SK-N-SH (cell line): Measurements from ENCODE around the gene C19orf12. TPM values are rescaled to one million over a fixed set of nuclear protein-coding genes. Genes with fewer than 3 reads are reported as not detected.

Experiments
- CTCF ChIA-PET: fragments of 300-600, 350-600 bp; formaldehyde crosslinking; extraction: SDS; loops from one replicate; lab custom pipeline; 2021; lab: Yijun Ruan, JAX
- POLR2A ChIA-PET: fragments of 350-600 bp; sonication (Branson Sonifier 250); formaldehyde crosslinking; extraction: SDS; loops from one replicate; lab custom pipeline; 2020; ENCODE audit warnings: antibody characterized with exemption, inconsistent platforms; lab: Yijun Ruan, JAX
- DNase-seq: peaks from one replicate; pipeline ENCODE4 v3.0.0; 2012
- H2AFZ ChIP-seq: fragments of 200-600 bp; sonication (generic); 2 replicates; pipeline ENCODE4 v1.8.1; 2016; ENCODE audit warnings: antibody characterized with exemption, mild to moderate bottlenecking, low read depth
- H3F3A ChIP-seq: fragments of 200-600 bp; sonication (generic); replicated peaks from 2 replicates; pipeline ENCODE3; 2016; ENCODE audit warnings: antibody characterized with exemption, mild to moderate bottlenecking; ENCODE audit not compliant: insufficient read depth
- H3K27ac ChIP-seq, 2 experiments: fragments of 200-500 bp in 1 of 2; fragments of 200-600 bp in 1 of 2; sonication (Bioruptor generic) in 1 of 2; sonication (generic), shearing (Covaris generic) in 1 of 2; 2 replicates each; pipeline versions ENCODE4 v1.5.1 to v1.6.1; 2014 to 2016; ENCODE audit warnings: low read depth in 2 of 2, inconsistent platforms in 1 of 2, low read length in 1 of 2, mild to moderate bottlenecking in 1 of 2, mixed read lengths in 1 of 2
- H3K27me3 ChIP-seq: fragments of 200-600 bp; sonication (generic), shearing (Covaris generic); 2 replicates; pipeline ENCODE4 v1.6.1; 2016; ENCODE audit warnings: mixed run types; ENCODE audit not compliant: insufficient read depth
- H3K36me3 ChIP-seq, 2 experiments: fragments of 200-500 bp in 1 of 2; fragments of 200-600 bp in 1 of 2; sonication (Bioruptor generic) in 1 of 2; sonication (generic) in 1 of 2; replicated peaks in 1 of 2; 2 replicates each; pipeline versions ENCODE3 to v1.5.1; 2014 to 2016; ENCODE audit warnings: low read length in 1 of 2, mild to moderate bottlenecking in 1 of 2; ENCODE audit not compliant: insufficient read depth in 2 of 2, control insufficient read depth in 1 of 2
- H3K4me1 ChIP-seq, 2 experiments: fragments of 200-500 bp in 1 of 2; fragments of 200-600 bp in 1 of 2; sonication (Bioruptor generic) in 1 of 2; sonication (generic), shearing (Covaris generic) in 1 of 2; 2 replicates each; pipeline versions ENCODE4 v1.5.1 to v1.6.1; 2014 to 2016; ENCODE audit warnings: low read depth in 1 of 2, low read length in 1 of 2, mixed run types in 1 of 2; ENCODE audit not compliant: insufficient read depth in 2 of 2, control insufficient read depth in 1 of 2
- H3K4me2 ChIP-seq: fragments of 200-600 bp; sonication (generic), shearing (Covaris generic); 2 replicates; pipeline ENCODE4 v1.6.1; 2017; ENCODE audit warnings: mixed run types
- H3K4me3 ChIP-seq, 2 experiments: fragments of 200-500 bp in 1 of 2; fragments of 200-600 bp in 1 of 2; sonication (Bioruptor generic) in 1 of 2; sonication (generic), shearing (Covaris generic) in 1 of 2; 2 replicates each; pipeline versions ENCODE4 v1.5.1 to v1.8.1; 2014 to 2016; ENCODE audit warnings: low read depth in 2 of 2, inconsistent platforms in 1 of 2, low read length in 1 of 2, mild to moderate bottlenecking in 1 of 2, mixed read lengths in 1 of 2, moderate library complexity in 1 of 2
- H3K79me2 ChIP-seq: fragments of 200-600 bp; sonication (generic); 2 replicates; pipeline ENCODE4 v1.8.1; 2017; ENCODE audit warnings: mild to moderate bottlenecking; ENCODE audit not compliant: insufficient read depth
- H3K9ac ChIP-seq: fragments of 200-600 bp; sonication (generic); 2 replicates; pipeline ENCODE4 v1.6.1; 2017; ENCODE audit warnings: mixed run types
- H3K9me2 ChIP-seq: fragments of 200-600 bp; sonication (generic); 2 replicates; pipeline ENCODE4 v1.6.1; 2017; ENCODE audit warnings: mixed run types
- H3K9me3 ChIP-seq: fragments of 200-600 bp; sonication (generic); 2 replicates; pipeline ENCODE4 v1.6.1; 2017; ENCODE audit warnings: mixed run types, mild to moderate bottlenecking, moderate library complexity
- H4K20me1 ChIP-seq: fragments of 200-600 bp; sonication (generic); 2 replicates; pipeline ENCODE4 v1.6.1; 2017; ENCODE audit warnings: mild to moderate bottlenecking, mixed run types; ENCODE audit not compliant: insufficient read depth
- ELF1 ChIP-seq: IDR thresholded peaks from 2 replicates; pipeline ENCODE4 v1.4.0; 2012
- FOSL2 ChIP-seq: IDR thresholded peaks from 2 replicates; pipeline ENCODE4 v1.4.0; 2012; ENCODE audit warnings: low read depth, mild to moderate bottlenecking, moderate library complexity, borderline replicate concordance
- JUND ChIP-seq: IDR thresholded peaks from 2 replicates; pipeline ENCODE4 v1.4.0; 2012
- MEF2A ChIP-seq: IDR thresholded peaks from 2 replicates; pipeline ENCODE4 v1.4.0; 2012; ENCODE audit warnings: low read depth, borderline replicate concordance
- NRF1 ChIP-seq: IDR thresholded peaks from 2 replicates; pipeline ENCODE4 v1.6.1; 2012; ENCODE audit warnings: low read depth, mild to moderate bottlenecking, low read length
- PBX3 ChIP-seq: IDR thresholded peaks from 2 replicates; pipeline ENCODE4; 2012
- RFX5 ChIP-seq: IDR thresholded peaks from 2 replicates; pipeline ENCODE4 v1.6.1; 2012; ENCODE audit warnings: mild to moderate bottlenecking, improper control_type of control experiment, low read length
- WGBS: methylation state at CpG from one replicate; pipeline ENCODE4 v1.1.6; 2017; ENCODE audit warnings: low lambda C conversion rate; 5-methylcytosine and 5-hydroxymethylcytosine counted together
- polyA plus RNA-seq, 3 experiments: library from polyadenylated mRNA; depleted of rRNA; stranded (reverse); fragments of >200 nt; gene quantifications; 2 replicates each; pipeline ENCODE4 v1.2.3, GENCODE V29; 2012
- TF ChIP-seq, protein P1 (sequence below): IDR thresholded peaks from 2 replicates; pipeline ENCODE4 v1.6.1; 2012; ENCODE audit warnings: mild to moderate bottlenecking, low read depth, low read length, moderate library complexity

C19orf12 gene
- polyA plus RNA-seq, 1 of the 3 experiments (the other 2 are of a cell fraction): 30.5 TPM

DNA sequence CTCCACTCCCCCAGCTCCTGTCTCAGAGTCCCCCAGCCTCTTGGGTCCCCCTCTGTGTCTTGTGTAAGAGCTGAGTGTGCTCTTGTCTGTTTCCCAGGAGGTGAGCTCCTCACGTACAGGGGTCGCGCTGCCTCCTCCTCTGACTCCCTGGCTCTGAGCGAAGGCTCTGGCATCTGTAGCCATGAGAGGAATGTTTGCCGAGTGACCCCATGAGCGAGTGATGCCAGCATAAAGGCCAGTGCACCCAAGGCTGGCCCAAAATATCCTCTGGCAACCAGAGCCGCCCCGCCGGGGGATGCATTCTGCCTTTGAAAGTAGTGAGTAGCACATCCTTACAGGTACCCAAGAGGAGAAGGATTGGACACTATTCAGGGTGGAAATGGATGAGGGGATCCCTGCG, 26.2 kb upstream of the C19orf12 start:
- Histone ChIP-seq H3K4me1 (no peaks in the 10 kb centered on the region), H3F3A (no peaks in the 10 kb centered on the region), H3K79me2 (no peaks in the 10 kb centered on the region), H3K9me3 (no peaks in the 10 kb centered on the region), H3K9ac (no peak overlapping the region), H3K27me3 (peaks cover 7% of the 10 kb centered on the region; the same call in 1 of the 2 replicates), H4K20me1 (no peaks in the 10 kb centered on the region), H3K27ac (no peak overlapping the region), H3K4me3 (no peak overlapping the region), H3K36me3 (no peaks in the 10 kb centered on the region), H3K4me2 (no peak overlapping the region), H2AFZ (no peak overlapping the region), H3K9me2 (no peaks in the 10 kb centered on the region)
- TF ChIP-seq RFX5 (no peak), PBX3 (no peak), FOSL2 (no peak), MEF2A (no peak)
- TF ChIP-seq, protein P1, sequence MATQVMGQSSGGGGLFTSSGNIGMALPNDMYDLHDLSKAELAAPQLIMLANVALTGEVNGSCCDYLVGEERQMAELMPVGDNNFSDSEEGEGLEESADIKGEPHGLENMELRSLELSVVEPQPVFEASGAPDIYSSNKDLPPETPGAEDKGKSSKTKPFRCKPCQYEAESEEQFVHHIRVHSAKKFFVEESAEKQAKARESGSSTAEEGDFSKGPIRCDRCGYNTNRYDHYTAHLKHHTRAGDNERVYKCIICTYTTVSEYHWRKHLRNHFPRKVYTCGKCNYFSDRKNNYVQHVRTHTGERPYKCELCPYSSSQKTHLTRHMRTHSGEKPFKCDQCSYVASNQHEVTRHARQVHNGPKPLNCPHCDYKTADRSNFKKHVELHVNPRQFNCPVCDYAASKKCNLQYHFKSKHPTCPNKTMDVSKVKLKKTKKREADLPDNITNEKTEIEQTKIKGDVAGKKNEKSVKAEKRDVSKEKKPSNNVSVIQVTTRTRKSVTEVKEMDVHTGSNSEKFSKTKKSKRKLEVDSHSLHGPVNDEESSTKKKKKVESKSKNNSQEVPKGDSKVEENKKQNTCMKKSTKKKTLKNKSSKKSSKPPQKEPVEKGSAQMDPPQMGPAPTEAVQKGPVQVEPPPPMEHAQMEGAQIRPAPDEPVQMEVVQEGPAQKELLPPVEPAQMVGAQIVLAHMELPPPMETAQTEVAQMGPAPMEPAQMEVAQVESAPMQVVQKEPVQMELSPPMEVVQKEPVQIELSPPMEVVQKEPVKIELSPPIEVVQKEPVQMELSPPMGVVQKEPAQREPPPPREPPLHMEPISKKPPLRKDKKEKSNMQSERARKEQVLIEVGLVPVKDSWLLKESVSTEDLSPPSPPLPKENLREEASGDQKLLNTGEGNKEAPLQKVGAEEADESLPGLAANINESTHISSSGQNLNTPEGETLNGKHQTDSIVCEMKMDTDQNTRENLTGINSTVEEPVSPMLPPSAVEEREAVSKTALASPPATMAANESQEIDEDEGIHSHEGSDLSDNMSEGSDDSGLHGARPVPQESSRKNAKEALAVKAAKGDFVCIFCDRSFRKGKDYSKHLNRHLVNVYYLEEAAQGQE: no peak
- no peak for DNase-seq
- ChIA-PET POLR2A (no interaction called here), CTCF (interaction anchor here (1.1 to 1.3 kb wide), 3 partner anchors 11 to 133 kb away, joined by 3 to 8 read pairs (median 4); no protein-coding TSS in a partner anchor)
- 64% methylated on average over 9 of the region's 10 CpGs for WGBS

DNA sequence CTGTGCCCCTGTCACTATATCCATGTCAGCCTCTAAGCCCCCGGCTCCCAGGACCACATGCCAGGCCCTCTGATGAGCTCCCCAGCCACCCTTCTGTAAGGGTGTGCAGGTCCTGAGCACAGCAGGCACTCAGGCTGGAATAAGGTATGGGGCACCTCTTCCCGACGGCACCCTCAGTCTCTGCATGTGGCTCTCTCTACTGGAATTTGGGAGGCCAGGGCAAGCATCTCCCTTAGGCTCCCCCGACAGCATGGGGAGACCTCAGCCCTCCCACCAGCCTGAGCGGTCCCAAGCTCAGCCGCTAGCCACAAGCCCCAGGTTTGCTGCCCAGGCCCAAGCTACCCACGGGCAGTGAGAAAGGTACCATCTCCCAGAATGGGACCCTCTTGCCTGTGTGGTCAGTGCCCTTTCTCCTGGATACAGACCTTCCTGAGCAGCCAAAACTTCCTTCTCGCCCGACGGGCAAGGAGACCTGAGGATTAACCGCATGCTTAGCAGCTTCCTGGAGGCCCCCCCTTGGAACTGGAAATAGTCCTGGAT, 22.5 kb upstream of the C19orf12 start:
- Histone ChIP-seq H3K4me2 (no peak overlapping the region), H2AFZ (no peak overlapping the region), H3K79me2 (no peaks in the 10 kb centered on the region), H3K4me3 (no peak overlapping the region), H3K9me3 (no peaks in the 10 kb centered on the region), H3K27ac (no peak overlapping the region), H3F3A (no peaks in the 10 kb centered on the region), H3K4me1 (no peaks in the 10 kb centered on the region), H4K20me1 (no peaks in the 10 kb centered on the region), H3K36me3 (no peaks in the 10 kb centered on the region), H3K27me3 (peaks cover 7% of the 10 kb centered on the region; the same call in 1 of the 2 replicates), H3K9me2 (no peaks in the 10 kb centered on the region), H3K9ac (no peak overlapping the region)
- DNase-seq: no peak
- WGBS: 53% methylated on average over 8 of the region's 11 CpGs
- POLR2A ChIA-PET: no interaction called here
- TF ChIP-seq NRF1 (no peak), JUND (no peak), ELF1 (no peak)
- CTCF ChIA-PET: interaction anchor here (0.9 to 3.2 kb wide), 2 partner anchors 22 to 135 kb away, joined by 4 to 14 read pairs; no protein-coding TSS in a partner anchor
